Measurements from ENCODE around the gene PHLDB1.

Gene PHLDB1

GRCh38 chr11:118658429-118659313 lies 51.3 kb downstream of the PHLDB1 start:
- no peak overlapping the region for H3K4me3 ChIP-seq (ENCODE audit: low read depth, low read length, poor library complexity, severe bottlenecking)
- H3K4me1 ChIP-seq (ENCODE audit: insufficient read depth, low read length, severe bottlenecking) = no peaks in the 10 kb centered on the region
- H3K9ac ChIP-seq (ENCODE audit: low read length) = no peak overlapping the region
- TF ChIP-seq CTCF (IDR thresholded peaks at IDR 0.05; ENCODE audit: low read length) = no peak
- TF ChIP-seq EZH2 (IDR thresholded peaks at IDR 0.05; ENCODE audit: borderline replicate concordance, low read length) = no peak
- H3K36me3 ChIP-seq (ENCODE audit: insufficient read depth, low read length) = no peaks in the 10 kb centered on the region
- no peaks in the 10 kb centered on the region for H3K79me2 ChIP-seq (ENCODE audit: insufficient read depth, low read length)
- H3K4me2 ChIP-seq (ENCODE audit: low read length) = no peak overlapping the region
- H3K9me3 ChIP-seq (ENCODE audit: low read length) = no peaks in the 10 kb centered on the region
- no peaks in the 10 kb centered on the region for H4K20me1 ChIP-seq (ENCODE audit: insufficient read depth, low read length)
- no peaks in the 10 kb centered on the region for H3K27me3 ChIP-seq (ENCODE audit: insufficient read depth, low read length)
- no peaks in the 10 kb centered on the region for H3F3A ChIP-seq (ENCODE audit: insufficient read depth, low read length)
- no peaks in the 10 kb centered on the region for H3K9me2 ChIP-seq (ENCODE audit: low read depth, low read length)
- H2AFZ ChIP-seq (ENCODE audit: low read length) = no peak overlapping the region
- no peak overlapping the region for H3K27ac ChIP-seq (ENCODE audit: low read depth, low read length, poor library complexity, severe bottlenecking)

GRCh38 chr11:118659314-118659952 lies 52.0 kb downstream of the PHLDB1 start:
- no peaks in the 10 kb centered on the region for H3K4me1 ChIP-seq (ENCODE audit: insufficient read depth, low read length, severe bottlenecking)
- H2AFZ ChIP-seq (ENCODE audit: low read length) = no peak overlapping the region
- H3K9me3 ChIP-seq (ENCODE audit: low read length) = no peaks in the 10 kb centered on the region
- no peaks in the 10 kb centered on the region for H3K79me2 ChIP-seq (ENCODE audit: insufficient read depth, low read length)
- H3F3A ChIP-seq (ENCODE audit: insufficient read depth, low read length) = no peaks in the 10 kb centered on the region
- H4K20me1 ChIP-seq (ENCODE audit: insufficient read depth, low read length) = no peaks in the 10 kb centered on the region
- peak; percentile 85 for TF ChIP-seq CTCF (IDR thresholded peaks at IDR 0.05; ENCODE audit: low read length)
- no peak for TF ChIP-seq EZH2 (IDR thresholded peaks at IDR 0.05; ENCODE audit: borderline replicate concordance, low read length)
- H3K9me2 ChIP-seq (ENCODE audit: low read depth, low read length) = no peaks in the 10 kb centered on the region
- no peaks in the 10 kb centered on the region for H3K27me3 ChIP-seq (ENCODE audit: insufficient read depth, low read length)
- H3K27ac ChIP-seq (ENCODE audit: low read depth, low read length, poor library complexity, severe bottlenecking) = no peak overlapping the region
- no peaks in the 10 kb centered on the region for H3K36me3 ChIP-seq (ENCODE audit: insufficient read depth, low read length)
- no peak overlapping the region for H3K9ac ChIP-seq (ENCODE audit: low read length)
- H3K4me3 ChIP-seq (ENCODE audit: low read depth, low read length, poor library complexity, severe bottlenecking) = no peak overlapping the region
- H3K4me2 ChIP-seq (ENCODE audit: low read length) = no peak overlapping the region

GRCh38 chr11:118659953-118660680 lies 52.7 kb downstream of the PHLDB1 start:
- H2AFZ ChIP-seq (ENCODE audit: low read length) = no peak overlapping the region
- no peak overlapping the region for H3K27ac ChIP-seq (ENCODE audit: low read depth, low read length, poor library complexity, severe bottlenecking)
- no peak overlapping the region for H3K4me3 ChIP-seq (ENCODE audit: low read depth, low read length, poor library complexity, severe bottlenecking)
- no peaks in the 10 kb centered on the region for H3K79me2 ChIP-seq (ENCODE audit: insufficient read depth, low read length)
- no peaks in the 10 kb centered on the region for H4K20me1 ChIP-seq (ENCODE audit: insufficient read depth, low read length)
- H3K4me1 ChIP-seq (ENCODE audit: insufficient read depth, low read length, severe bottlenecking) = no peaks in the 10 kb centered on the region
- no peaks in the 10 kb centered on the region for H3K9me2 ChIP-seq (ENCODE audit: low read depth, low read length)
- H3K36me3 ChIP-seq (ENCODE audit: insufficient read depth, low read length) = no peaks in the 10 kb centered on the region
- H3K9ac ChIP-seq (ENCODE audit: low read length) = no peak overlapping the region
- H3K4me2 ChIP-seq (ENCODE audit: low read length) = no peak overlapping the region
- H3K27me3 ChIP-seq (ENCODE audit: insufficient read depth, low read length) = no peaks in the 10 kb centered on the region
- TF ChIP-seq EZH2 (IDR thresholded peaks at IDR 0.05; ENCODE audit: borderline replicate concordance, low read length) = no peak
- TF ChIP-seq CTCF (IDR thresholded peaks at IDR 0.05; ENCODE audit: low read length) = no peak
- no peaks in the 10 kb centered on the region for H3F3A ChIP-seq (ENCODE audit: insufficient read depth, low read length)
- H3K9me3 ChIP-seq (ENCODE audit: low read length) = no peaks in the 10 kb centered on the region

All from OCI-LY1 (cell line).